MM.1S (cell line): ENCODE results near the gene KLK1.

Experiments
- CTCF ChIP-seq: fragments of 300-600 bp; sonication (generic); IDR thresholded peaks from 2 replicates; pipeline ENCODE4 v1.5.1; 2016; ENCODE audit warnings: antibody characterized with exemption, low read length, mixed read lengths
- EZH2 ChIP-seq: fragments of 300-600 bp; sonication (generic); optimal IDR thresholded peaks from 2 replicates; pipeline ENCODE3; 2017; ENCODE audit warnings: low read depth, mild to moderate bottlenecking, antibody characterized with exemption, low read length, mixed read lengths

- TF ChIP-seq EZH2: no peak
- TF ChIP-seq CTCF: no peak
These were observed 22.5 kb downstream of the KLK1 start for GRCh38 chr19:50801107-50801506.
